ENCODE measurements around the gene RAD54L.

GRCh38 chr1:46211051-46211450 lies 36.5 kb upstream of the RAD54L start:
- TF ChIP-seq CTCF (IDR thresholded peaks at IDR 0.05) = no peak
- no peak for TF ChIP-seq POLR2A (IDR thresholded peaks at IDR 0.05)
- TF ChIP-seq EP300 (IDR thresholded peaks at IDR 0.05) = no peak
- TF ChIP-seq POLR2AphosphoS5 (IDR thresholded peaks at IDR 0.05) = no peak

Data from sigmoid colon (tissue), 4 donors.